ENCODE measurements around the gene DYNLL1. TPM values are rescaled to one million over a fixed set of nuclear protein-coding genes. Genes with fewer than 3 reads are reported as not detected.

The DYNLL1 gene
- total RNA-seq, 1 experiment from 2014 or later: 243 TPM

DNA sequence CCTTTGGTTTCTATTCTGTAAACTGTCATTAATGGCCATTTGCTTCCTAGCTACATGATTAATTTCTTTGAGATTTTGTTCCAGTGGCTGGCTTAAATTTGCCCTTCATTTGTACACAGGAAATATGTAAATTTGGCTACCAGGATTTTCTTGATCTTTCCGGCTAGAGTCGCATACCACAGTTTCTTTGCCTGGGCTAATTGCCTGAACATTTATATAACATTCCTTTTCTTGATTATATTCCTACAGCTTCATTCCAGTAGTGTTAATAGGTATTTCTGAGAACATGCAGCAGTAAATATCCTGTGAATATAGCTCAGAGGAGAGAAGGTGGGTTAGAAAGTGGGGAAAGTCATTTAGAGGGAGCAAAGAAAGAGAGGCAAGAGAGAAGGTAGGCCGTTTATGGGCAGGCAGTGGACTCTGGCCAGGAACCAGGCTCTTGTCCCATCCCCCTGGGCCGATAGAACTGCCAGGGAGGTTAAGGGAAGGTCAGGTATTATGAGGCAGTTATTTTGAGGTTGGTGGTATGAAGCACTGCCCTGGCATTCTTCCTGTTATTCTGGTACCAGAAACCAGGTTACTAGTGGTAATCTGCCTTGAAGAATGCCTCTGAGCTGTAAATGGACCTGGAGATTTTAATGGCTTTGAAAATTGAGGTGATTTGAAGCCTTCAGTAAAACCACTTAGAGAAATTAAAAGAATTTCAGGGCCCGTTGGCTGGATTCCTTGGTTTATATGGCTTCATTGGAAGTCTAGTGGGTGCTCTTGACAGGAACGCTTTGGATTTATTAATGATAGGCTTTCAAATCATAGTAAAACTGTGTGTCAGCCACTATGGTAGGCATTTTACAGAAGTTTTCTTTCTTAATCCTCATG, 42.6 kb downstream of the DYNLL1 start:
- ATAC-seq: peak; percentile 26; the same call in 1 of the 2 replicates
- H3K4me3 ChIP-seq (replicated peaks in 1 of 2; ENCODE audit: low read depth in 1 of 2, low read length in 2 of 2): peak overlapping the region in 1 of 2 experiments; percentile 3; a peak in 1 of 4 replicates
- peak; percentile 33; the same call in 1 of the 2 replicates for TF ChIP-seq SP1 (IDR thresholded peaks at IDR 0.05; ENCODE audit: low read depth)
- no peak for TF ChIP-seq POLR2A (IDR thresholded peaks at IDR 0.05; ENCODE audit: borderline replicate concordance, extremely low read depth, insufficient read depth, insufficient read length)
- ChIA-PET RAD21 (ENCODE audit: low non-redundant PET in 1 of 2, low total read pairs in 2 of 2, uncharacterized antibody in 2 of 2, unreplicated experiment in 2 of 2) (interaction anchor here in 1 of 2 experiments (0.7 kb wide), 1 partner anchor 68 kb away, joined by 3 read pairs; no protein-coding TSS in a partner anchor), CTCF (no interaction called here), POLR2A (interaction anchor here (0.9 kb wide), 1 partner anchor 42 kb away, joined by 3 read pairs; the partner anchor contains the start of gene DYNLL1)
- intact Hi-C loops (cut with micrococcal nuclease): loop anchor here (10.0 kb wide), 1 partner anchor 214 kb away; the partner anchor contains the start of gene PLA2G1B
- H3K4me1 ChIP-seq (ENCODE audit: control insufficient read depth in 1 of 2, insufficient read depth in 2 of 2, low read length in 2 of 2): peaks cover 27 to 47% of the 10 kb centered on the region in 2 experiments
- H3K9ac ChIP-seq (ENCODE audit: low read length): peak overlapping the region; percentile 25
- peaks cover 12% of the 10 kb centered on the region; the same call in 1 of the 2 replicates for H4K20me1 ChIP-seq (ENCODE audit: insufficient read depth)
- peaks cover 4 to 17% of the 10 kb centered on the region in 2 experiments; a peak in 2 of 4 replicates for H3K36me3 ChIP-seq (ENCODE audit: control insufficient read depth in 1 of 2, insufficient read depth in 2 of 2, low read length in 2 of 2)
- no peak overlapping the region for H2AFZ ChIP-seq (ENCODE audit: low read depth, low read length, poor library complexity, severe bottlenecking)
- peak overlapping the region; percentile 58 for H3K4me2 ChIP-seq (ENCODE audit: low read length)
- H3K27me3 ChIP-seq (ENCODE audit: insufficient read depth, low read length): no peaks in the 10 kb centered on the region
- no peaks in the 10 kb centered on the region for H3K9me2 ChIP-seq (ENCODE audit: insufficient read depth)
- no peak for DNase-seq (ENCODE audit: low read depth, low spot score)
- H3K9me3 ChIP-seq (ENCODE audit: control insufficient read depth in 1 of 2, insufficient read depth in 1 of 2, low read depth in 1 of 2, low read length in 2 of 2): no peaks in the 10 kb centered on the region
- H3K79me2 ChIP-seq (ENCODE audit: insufficient read depth, low read length): peaks cover 93% of the 10 kb centered on the region
- H3K27ac ChIP-seq (ENCODE audit: low read depth, low read length): peak overlapping the region; percentile 1; the same call in 1 of the 2 replicates
- no TSS peak for BruUV-seq (replicated peaks)

DNA sequence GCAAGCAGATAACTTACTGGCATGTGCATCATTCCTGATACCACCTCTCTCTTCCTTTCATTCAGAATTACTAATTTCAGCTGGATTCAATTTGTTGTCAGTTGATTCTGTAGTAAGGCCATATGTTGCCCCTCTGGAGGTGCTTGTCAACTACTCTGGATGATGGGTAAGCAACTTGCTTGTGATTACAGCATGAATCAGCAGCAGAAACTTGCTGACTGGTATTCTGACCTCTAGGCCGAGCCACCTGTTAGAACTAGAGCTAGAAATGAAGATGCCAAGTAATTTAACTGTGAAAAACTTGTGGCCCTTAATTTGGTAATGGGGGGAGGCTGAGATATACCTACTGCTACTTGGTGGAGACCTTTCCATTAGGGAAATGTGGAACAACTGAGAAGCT, 43.4 kb downstream of the DYNLL1 start:
- H3K79me2 ChIP-seq (ENCODE audit: insufficient read depth, low read length): peaks cover 100% of the 10 kb centered on the region
- peaks cover 4 to 17% of the 10 kb centered on the region in 2 experiments; a peak in 2 of 4 replicates for H3K36me3 ChIP-seq (ENCODE audit: control insufficient read depth in 1 of 2, insufficient read depth in 2 of 2, low read length in 2 of 2)
- BruUV-seq (replicated peaks): no TSS peak
- no peak overlapping the region for H3K27ac ChIP-seq (ENCODE audit: low read depth, low read length)
- H3K9me3 ChIP-seq (ENCODE audit: control insufficient read depth in 1 of 2, insufficient read depth in 1 of 2, low read depth in 1 of 2, low read length in 2 of 2): no peaks in the 10 kb centered on the region
- ChIA-PET POLR2A (no interaction called here), CTCF (no interaction called here), RAD21 (ENCODE audit: low non-redundant PET in 1 of 2, low total read pairs in 2 of 2, uncharacterized antibody in 2 of 2, unreplicated experiment in 2 of 2) (no interaction called here)
- no peaks in the 10 kb centered on the region for H3K9me2 ChIP-seq (ENCODE audit: insufficient read depth)
- intact Hi-C loops (cut with micrococcal nuclease): loop anchor here (10.0 kb wide), 1 partner anchor 215 kb away; the partner anchor contains the start of gene PLA2G1B
- ATAC-seq: no peak
- DNase-seq (ENCODE audit: low read depth, low spot score): no peak
- no peaks in the 10 kb centered on the region for H3K27me3 ChIP-seq (ENCODE audit: insufficient read depth, low read length)
- H3K4me3 ChIP-seq (replicated peaks in 1 of 2; ENCODE audit: low read depth in 1 of 2, low read length in 2 of 2): no peak overlapping the region
- H2AFZ ChIP-seq (ENCODE audit: low read depth, low read length, poor library complexity, severe bottlenecking): no peak overlapping the region
- H3K4me2 ChIP-seq (ENCODE audit: low read length): peak overlapping the region; percentile 58; the same call in 1 of the 2 replicates
- no peak overlapping the region for H3K9ac ChIP-seq (ENCODE audit: low read length)
- peaks cover 27 to 43% of the 10 kb centered on the region in 2 experiments for H3K4me1 ChIP-seq (ENCODE audit: control insufficient read depth in 1 of 2, insufficient read depth in 2 of 2, low read length in 2 of 2)
- peaks cover 12% of the 10 kb centered on the region; the same call in 1 of the 2 replicates for H4K20me1 ChIP-seq (ENCODE audit: insufficient read depth)
- TF ChIP-seq FOSL1 (IDR thresholded peaks at IDR 0.05; ENCODE audit: low read depth) (no peak), CBX3 (IDR thresholded peaks at IDR 0.05; ENCODE audit: low read depth) (no peak), CEBPB (IDR thresholded peaks at IDR 0.05; ENCODE audit: low read depth) (no peak), SRF (IDR thresholded peaks at IDR 0.05; ENCODE audit: low read depth) (no peak), ELF1 (IDR thresholded peaks at IDR 0.05; ENCODE audit: borderline replicate concordance, low read depth) (no peak), POLR2A (IDR thresholded peaks at IDR 0.05; ENCODE audit: borderline replicate concordance, extremely low read depth, insufficient read depth, insufficient read length) (no peak), TCF7L2 (IDR thresholded peaks at IDR 0.05; ENCODE audit: borderline replicate concordance, extremely low read depth, insufficient read depth, insufficient read length) (no peak), ZNF274 (IDR thresholded peaks at IDR 0.05; ENCODE audit: low read depth, low read length) (no peak), EZH2 (IDR thresholded peaks at IDR 0.05) (no peak), REST (IDR thresholded peaks at IDR 0.05; ENCODE audit: low read depth) (no peak), JUND (IDR thresholded peaks at IDR 0.05) (no peak)
- TF ChIP-seq, protein P1, sequence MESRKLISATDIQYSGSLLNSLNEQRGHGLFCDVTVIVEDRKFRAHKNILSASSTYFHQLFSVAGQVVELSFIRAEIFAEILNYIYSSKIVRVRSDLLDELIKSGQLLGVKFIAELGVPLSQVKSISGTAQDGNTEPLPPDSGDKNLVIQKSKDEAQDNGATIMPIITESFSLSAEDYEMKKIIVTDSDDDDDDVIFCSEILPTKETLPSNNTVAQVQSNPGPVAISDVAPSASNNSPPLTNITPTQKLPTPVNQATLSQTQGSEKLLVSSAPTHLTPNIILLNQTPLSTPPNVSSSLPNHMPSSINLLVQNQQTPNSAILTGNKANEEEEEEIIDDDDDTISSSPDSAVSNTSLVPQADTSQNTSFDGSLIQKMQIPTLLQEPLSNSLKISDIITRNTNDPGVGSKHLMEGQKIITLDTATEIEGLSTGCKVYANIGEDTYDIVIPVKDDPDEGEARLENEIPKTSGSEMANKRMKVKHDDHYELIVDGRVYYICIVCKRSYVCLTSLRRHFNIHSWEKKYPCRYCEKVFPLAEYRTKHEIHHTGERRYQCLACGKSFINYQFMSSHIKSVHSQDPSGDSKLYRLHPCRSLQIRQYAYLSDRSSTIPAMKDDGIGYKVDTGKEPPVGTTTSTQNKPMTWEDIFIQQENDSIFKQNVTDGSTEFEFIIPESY (IDR thresholded peaks at IDR 0.05; ENCODE audit: extremely low read depth, insufficient replicate concordance, low read length): no peak
